Fibroblast of lung (primary cell): ENCODE data around the gene ARID1B. TPM values are rescaled to one million over a fixed set of nuclear protein-coding genes. Genes with fewer than 3 reads are reported as not detected.

Experiments
- DNase-seq, 2 donors: peaks; one replicate each; pipeline versions ENCODE4 v3.0.0 to v3.0.0-alpha.2; 2010; ENCODE audit warnings: low read depth in 2 of 2
- H2AFZ ChIP-seq: 2 replicates; pipeline ENCODE4 v1.5.1; 2012; ENCODE audit warnings: low read length, control low read depth, inconsistent platforms
- H3K27ac ChIP-seq: 2 replicates; pipeline ENCODE4 v1.5.1; 2011; ENCODE audit warnings: low read length, control low read depth; ENCODE audit not compliant: insufficient read depth
- H3K27me3 ChIP-seq: 2 replicates; pipeline ENCODE4 v1.5.1; 2011; ENCODE audit warnings: mild to moderate bottlenecking, low read length; ENCODE audit not compliant: control insufficient read depth, insufficient read depth
- H3K36me3 ChIP-seq: 2 replicates; pipeline ENCODE4 v1.5.1; 2011; ENCODE audit warnings: low read length; ENCODE audit not compliant: control insufficient read depth, insufficient read depth
- H3K4me1 ChIP-seq: 2 replicates; pipeline ENCODE4 v1.5.1; 2011; ENCODE audit warnings: low read length; ENCODE audit not compliant: control insufficient read depth, insufficient read depth; ENCODE audit errors: extremely low read depth
- H3K4me2 ChIP-seq: 2 replicates; pipeline ENCODE4 v1.5.1; 2011; ENCODE audit warnings: low read length, control low read depth; ENCODE audit not compliant: insufficient read depth; ENCODE audit errors: extremely low read depth
- H3K4me3 ChIP-seq, 4 experiments: fragments of 200-600 bp in 1 of 4; sonication (generic) in 1 of 4; replicated peaks in 1 of 4; 2 replicates each; pipeline ENCODE4 v1.5.1; 2011 to 2016; ENCODE audit warnings: low read length in 4 of 4, low read depth in 3 of 4, mild to moderate bottlenecking in 3 of 4, control low read depth in 2 of 4, inconsistent platforms in 1 of 4, mixed read lengths in 1 of 4; ENCODE audit not compliant: insufficient read depth in 1 of 4; ENCODE audit errors: control extremely low read depth in 1 of 4
- H3K79me2 ChIP-seq: 2 replicates; pipeline ENCODE4 v1.5.1; 2012; ENCODE audit warnings: mild to moderate bottlenecking, low read length, inconsistent platforms; ENCODE audit not compliant: control insufficient read depth, insufficient read depth
- H3K9ac ChIP-seq: 2 replicates; pipeline ENCODE4 v1.5.1; 2011; ENCODE audit warnings: mild to moderate bottlenecking, low read length, control low read depth; ENCODE audit not compliant: insufficient read depth
- H3K9me3 ChIP-seq: 2 replicates; pipeline ENCODE4 v1.5.1; 2012; ENCODE audit warnings: low read depth, low read length; ENCODE audit not compliant: control insufficient read depth, insufficient read depth
- H4K20me1 ChIP-seq: 2 replicates; pipeline ENCODE4 v1.5.1; 2011; ENCODE audit warnings: low read length; ENCODE audit not compliant: control insufficient read depth, insufficient read depth; ENCODE audit errors: extremely low read depth
- CTCF ChIP-seq, 2 donors: IDR thresholded peaks in 1 of 2; conservative IDR thresholded peaks in 1 of 2; 1 replicate in 1 of 2; 2 replicates in 1 of 2; pipeline ENCODE4 v1.5.1; 2011 to 2012; ENCODE audit warnings: low read length in 2 of 2, control low read depth in 1 of 2, inconsistent platforms in 1 of 2, low read depth in 1 of 2, mild to moderate bottlenecking in 1 of 2
- EZH2 ChIP-seq: IDR thresholded peaks from 2 replicates; pipeline ENCODE4 v1.5.1; 2012; ENCODE audit warnings: low read length, control low read depth, mild to moderate bottlenecking; ENCODE audit errors: missing control alignments
- polyA plus RNA-seq, 2 donors: library from polyadenylated mRNA; depleted of rRNA in 1 of 2; stranded (reverse) in 1 of 2; unstranded in 1 of 2; fragments of >200 nt; gene quantifications; 2 replicates each; pipeline ENCODE4 v1.2.1, GENCODE V29; 2011 to 2012; ENCODE audit warnings: missing spikeins in 1 of 2
- total RNA-seq: library from RNA; depleted of rRNA; stranded (reverse); fragments of >200 nt; gene quantifications from 2 replicates; pipeline ENCODE4 v1.2.1, GENCODE V29; 2014

ARID1B gene
- total and polyA plus RNA-seq, 2 donors (not counting 1 experiment from before 2014, with no cell fraction given): 15.4 to 41.9 TPM

GRCh38 chr6:157157258-157157657, 380.1 kb downstream of the ARID1B start:
- Histone ChIP-seq H3K27me3 (no peaks in the 10 kb centered on the region), H3K79me2 (no peaks in the 10 kb centered on the region), H3K36me3 (no peaks in the 10 kb centered on the region), H3K4me3 (no peak overlapping the region), H3K9ac (no peak overlapping the region), H3K9me3 (no peaks in the 10 kb centered on the region), H3K4me1 (no peaks in the 10 kb centered on the region), H4K20me1 (no peaks in the 10 kb centered on the region), H2AFZ (no peak overlapping the region), H3K27ac (no peak overlapping the region), H3K4me2 (no peak overlapping the region)
- DNase-seq: no peak
- TF ChIP-seq EZH2 (no peak), CTCF (conservative IDR thresholded peaks at IDR 0.05 in 1 of 2, IDR thresholded peaks at IDR 0.05 in 1 of 2; ENCODE audit: low read depth in 1 of 2, low read length in 2 of 2) (no peak)

GRCh38 chr6:157158456-157158855, 381.3 kb downstream of the ARID1B start:
- Histone ChIP-seq H3K4me1 (no peaks in the 10 kb centered on the region), H3K36me3 (no peaks in the 10 kb centered on the region), H3K27me3 (no peaks in the 10 kb centered on the region), H3K9me3 (no peaks in the 10 kb centered on the region), H3K4me3 (no peak overlapping the region), H4K20me1 (no peaks in the 10 kb centered on the region), H2AFZ (no peak overlapping the region), H3K4me2 (no peak overlapping the region), H3K9ac (no peak overlapping the region), H3K79me2 (no peaks in the 10 kb centered on the region), H3K27ac (no peak overlapping the region)
- TF ChIP-seq EZH2 (no peak), CTCF (conservative IDR thresholded peaks at IDR 0.05 in 1 of 2, IDR thresholded peaks at IDR 0.05 in 1 of 2; ENCODE audit: low read depth in 1 of 2, low read length in 2 of 2) (no peak)
- DNase-seq: no peak

GRCh38 chr6:157158897-157159296, 381.7 kb downstream of the ARID1B start:
- TF ChIP-seq CTCF (conservative IDR thresholded peaks at IDR 0.05 in 1 of 2, IDR thresholded peaks at IDR 0.05 in 1 of 2; ENCODE audit: low read depth in 1 of 2, low read length in 2 of 2) (no peak), EZH2 (no peak)
- Histone ChIP-seq H3K4me1 (no peaks in the 10 kb centered on the region), H3K36me3 (no peaks in the 10 kb centered on the region), H3K9ac (no peak overlapping the region), H3K4me3 (no peak overlapping the region), H3K9me3 (no peaks in the 10 kb centered on the region), H3K27me3 (no peaks in the 10 kb centered on the region), H3K79me2 (no peaks in the 10 kb centered on the region), H4K20me1 (no peaks in the 10 kb centered on the region), H3K4me2 (no peak overlapping the region), H3K27ac (no peak overlapping the region), H2AFZ (no peak overlapping the region)
- no peak for DNase-seq
